GM18519 (cell line): ENCODE results near the gene POP7.
A peak's percentile ranks its signal among the peaks of the same experiment; 100 is the strongest.
"Not testable (repeated sequence)": the region's sequence is repeated elsewhere in the genome, so short reads cannot be mapped to it uniquely, and the experiment has no call there.

Source experiments
- ATAC-seq: cut with Tn5 transposase; IDR thresholded peaks from one replicate; pipeline ENCODE4 v1.9.1; 2021; ENCODE audit warnings: mild to moderate bottlenecking, moderate library complexity; ENCODE audit not compliant: unreplicated experiment, low FRiP score

POP7 gene

DNA sequence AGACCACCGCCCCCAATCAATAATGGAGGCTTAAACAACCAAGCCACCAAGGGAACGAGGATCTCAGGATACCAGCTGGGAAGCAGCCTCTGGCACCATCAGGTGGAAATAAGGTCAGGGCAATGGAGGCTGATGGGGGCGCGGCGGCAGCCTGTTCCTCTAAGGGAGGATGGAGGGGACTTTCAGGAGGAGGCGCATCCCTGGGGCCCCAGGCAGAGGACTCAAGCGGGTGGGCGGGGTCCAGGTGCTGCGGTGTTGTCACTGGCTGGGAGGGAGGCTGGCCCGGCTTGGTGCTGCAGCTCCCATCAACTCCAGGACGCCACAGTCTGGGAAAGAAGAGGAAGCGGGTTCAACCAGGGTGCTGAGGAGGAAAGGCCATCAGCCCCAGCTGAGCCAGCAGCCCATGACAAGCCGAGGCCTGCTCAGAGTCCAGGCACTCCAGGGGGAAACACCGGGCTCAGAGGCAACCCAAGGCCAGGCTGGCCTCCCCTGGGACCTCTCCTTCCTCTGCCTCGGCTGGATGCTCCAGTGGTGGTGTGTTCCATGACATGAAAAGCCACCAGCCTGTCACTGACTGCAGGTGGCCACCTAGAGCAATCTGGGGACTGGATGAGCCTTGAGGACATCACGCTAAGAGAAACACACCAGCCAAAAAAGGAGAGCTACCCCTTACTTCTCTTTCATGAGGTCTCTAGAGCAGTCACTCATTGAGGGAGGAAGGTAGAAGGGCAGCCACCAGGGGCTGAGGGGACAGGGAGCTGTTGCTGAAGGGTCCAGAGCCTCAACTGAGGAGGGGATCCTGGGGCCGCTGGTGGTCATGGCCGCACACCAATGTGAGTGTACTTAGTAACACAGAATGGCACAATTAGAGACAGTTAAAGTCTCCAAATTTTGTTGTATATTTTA, 16.4 kb upstream of the POP7 start:
- ATAC-seq, result no peak

DNA sequence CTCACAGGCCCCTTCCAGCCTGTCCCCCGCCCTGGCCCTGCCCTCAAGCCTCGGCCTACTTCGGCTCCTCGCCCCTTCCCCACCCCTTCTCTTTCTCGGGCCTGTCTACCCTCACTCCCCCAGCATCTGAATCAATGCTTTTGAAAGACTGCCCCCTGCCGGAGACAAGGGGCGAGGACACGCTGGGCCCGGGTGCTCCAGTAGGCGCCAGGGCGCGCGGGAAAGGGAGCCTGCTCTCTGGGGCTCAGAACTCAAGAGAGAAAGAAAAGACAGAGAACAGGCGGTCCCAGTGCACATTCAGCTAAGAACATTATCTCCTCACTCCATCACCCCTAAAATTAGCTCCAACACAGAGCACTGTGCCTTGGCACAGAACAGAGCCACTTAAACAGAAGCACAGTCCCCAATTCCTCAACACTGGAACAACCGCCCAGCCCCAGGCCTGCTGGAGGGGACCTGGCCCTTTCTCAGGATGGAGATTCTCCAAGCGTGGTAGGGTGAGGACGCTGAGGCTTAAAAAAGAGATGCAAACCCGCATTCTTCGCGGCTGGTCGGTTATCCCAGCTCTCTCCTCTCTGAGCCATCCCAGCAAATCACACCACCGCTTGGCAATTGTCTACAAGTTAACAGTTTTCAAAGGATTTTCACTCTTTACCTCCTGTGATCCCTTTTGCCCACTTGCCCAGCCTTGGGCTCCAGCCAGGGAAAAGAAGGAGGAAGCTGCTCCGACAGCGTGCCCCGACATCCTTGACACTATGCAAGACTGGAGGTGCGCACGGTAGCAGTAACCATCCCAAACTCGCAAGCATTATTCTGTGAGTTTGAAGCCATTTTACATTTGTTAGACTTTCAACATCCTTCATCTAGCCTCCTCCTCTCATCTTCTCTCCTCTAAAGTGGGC, 14.0 kb upstream of the POP7 start:
- no peak for ATAC-seq

GRCh38 chr7:100692578-100692961, 13.4 kb upstream of the POP7 start:
- ATAC-seq, result no peak

- ATAC-seq, result no peak
Observed at GRCh38 chr7:100693312-100694097, 12.4 kb upstream of the POP7 start.

GRCh38 chr7:100694098-100694745, 11.7 kb upstream of the POP7 start, which contains the start of gene GIGYF1:
GIGYF1 (minus strand) TSS chr7:100694250; CDS start chr7:100688238, 6,012 bp downstream.
- ATAC-seq, result no peak

DNA sequence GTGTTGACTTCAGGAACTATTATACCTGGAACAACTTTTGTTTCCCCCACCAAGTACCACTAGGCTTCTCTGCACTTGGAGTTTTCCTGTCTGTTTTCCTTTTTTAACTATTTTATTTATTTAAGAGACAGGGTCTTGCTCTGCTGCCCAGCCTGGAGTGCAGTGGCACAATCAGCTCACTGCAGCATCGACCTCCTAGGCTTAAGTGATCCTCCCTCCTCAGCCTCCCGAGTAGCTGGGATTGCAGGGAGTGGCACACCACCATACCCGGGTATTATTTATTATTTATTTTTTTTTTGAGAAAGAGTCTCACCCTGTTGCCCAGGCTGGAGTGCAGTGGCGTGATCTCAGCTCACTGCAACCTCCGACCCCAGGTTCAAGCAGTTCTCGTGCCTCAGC, 9.8 kb upstream of the POP7 start:
- ATAC-seq, result no peak

GRCh38 chr7:100699018-100699417, 6.9 kb upstream of the POP7 start:
- ATAC-seq, result no peak

- not testable (repeated sequence) for ATAC-seq
Observed at GRCh38 chr7:100701089-100701488, 4.8 kb upstream of the POP7 start.

GRCh38 chr7:100705320-100705752, 585 bp upstream of the POP7 start:
- ATAC-seq, result peak; percentile 51

- no peak for ATAC-seq
Observed at GRCh38 chr7:100706672-100707311, 871 bp downstream of the POP7 start.

GRCh38 chr7:100708395-100708794, 2.5 kb downstream of the POP7 start:
- ATAC-seq, result no peak

DNA sequence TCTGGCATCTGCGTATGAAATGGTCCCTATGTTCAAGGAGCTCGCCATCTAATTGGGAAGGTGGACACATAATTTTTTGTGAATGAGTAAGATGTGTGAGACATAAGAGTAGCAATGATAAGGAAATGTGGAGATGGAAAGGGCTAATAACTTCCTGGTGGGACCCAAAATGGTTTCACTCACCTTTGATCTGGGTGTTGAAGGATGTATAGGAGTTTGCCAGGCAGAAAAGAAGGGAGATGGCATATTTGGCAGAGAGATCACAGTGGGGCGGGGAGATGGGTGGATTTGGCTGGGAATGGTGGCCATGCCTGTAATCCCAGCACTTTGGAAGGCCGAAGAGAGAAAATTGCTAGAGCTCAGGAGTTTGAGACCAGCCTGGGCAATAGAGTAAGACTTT, 4.5 kb downstream of the POP7 start:
- no peak for ATAC-seq

DNA sequence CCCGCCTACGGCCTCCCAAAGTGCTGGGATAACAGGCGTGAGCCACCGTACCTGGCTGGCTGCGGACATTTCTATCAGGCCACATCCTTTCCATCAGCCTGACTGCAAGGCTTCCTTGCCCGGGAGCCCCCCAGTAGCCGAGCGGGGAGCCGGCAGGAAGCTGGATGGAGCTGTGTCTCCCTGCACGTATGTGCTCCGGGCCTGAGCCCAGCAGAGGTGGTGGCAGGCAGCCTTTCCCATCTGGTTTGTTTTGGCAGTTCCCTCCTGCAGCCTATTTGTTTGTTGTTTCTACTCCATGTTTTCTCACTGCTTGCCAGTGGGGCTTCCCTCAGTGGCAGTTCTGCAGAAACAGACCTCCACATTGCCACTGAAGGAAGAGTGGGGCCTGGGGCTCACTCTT, 5.4 kb downstream of the POP7 start:
- ATAC-seq, result no peak

GRCh38 chr7:100714725-100715124, 8.8 kb downstream of the POP7 start:
- no peak for ATAC-seq

DNA sequence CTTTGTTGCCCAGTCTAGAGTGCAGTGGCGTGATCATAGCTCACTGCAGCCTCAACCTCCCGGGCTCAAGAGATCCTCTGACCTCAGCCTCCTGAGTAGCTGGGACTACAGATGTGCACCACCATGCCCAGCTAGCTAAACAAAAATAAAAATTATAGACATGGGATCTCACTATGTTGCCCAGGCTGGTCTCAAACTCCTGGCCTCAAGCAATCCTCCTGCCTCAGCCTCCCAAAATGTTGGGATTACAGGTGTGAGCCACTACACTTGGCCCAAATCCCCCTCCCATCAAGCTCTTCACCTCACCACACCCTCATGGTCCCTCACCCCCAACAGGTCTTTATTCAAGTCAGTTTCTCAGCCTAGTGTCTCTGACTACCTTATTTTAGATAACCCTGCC, 11.2 kb downstream of the POP7 start:
- not testable (repeated sequence) for ATAC-seq

GRCh38 chr7:100719523-100720278, 13.8 kb downstream of the POP7 start:
- ATAC-seq, result no peak

GRCh38 chr7:100720279-100720670, 14.4 kb downstream of the POP7 start, which contains the start of gene EPO:
EPO (plus strand) TSS chr7:100720468; CDS start chr7:100720981, 513 bp downstream.
- no peak for ATAC-seq

DNA sequence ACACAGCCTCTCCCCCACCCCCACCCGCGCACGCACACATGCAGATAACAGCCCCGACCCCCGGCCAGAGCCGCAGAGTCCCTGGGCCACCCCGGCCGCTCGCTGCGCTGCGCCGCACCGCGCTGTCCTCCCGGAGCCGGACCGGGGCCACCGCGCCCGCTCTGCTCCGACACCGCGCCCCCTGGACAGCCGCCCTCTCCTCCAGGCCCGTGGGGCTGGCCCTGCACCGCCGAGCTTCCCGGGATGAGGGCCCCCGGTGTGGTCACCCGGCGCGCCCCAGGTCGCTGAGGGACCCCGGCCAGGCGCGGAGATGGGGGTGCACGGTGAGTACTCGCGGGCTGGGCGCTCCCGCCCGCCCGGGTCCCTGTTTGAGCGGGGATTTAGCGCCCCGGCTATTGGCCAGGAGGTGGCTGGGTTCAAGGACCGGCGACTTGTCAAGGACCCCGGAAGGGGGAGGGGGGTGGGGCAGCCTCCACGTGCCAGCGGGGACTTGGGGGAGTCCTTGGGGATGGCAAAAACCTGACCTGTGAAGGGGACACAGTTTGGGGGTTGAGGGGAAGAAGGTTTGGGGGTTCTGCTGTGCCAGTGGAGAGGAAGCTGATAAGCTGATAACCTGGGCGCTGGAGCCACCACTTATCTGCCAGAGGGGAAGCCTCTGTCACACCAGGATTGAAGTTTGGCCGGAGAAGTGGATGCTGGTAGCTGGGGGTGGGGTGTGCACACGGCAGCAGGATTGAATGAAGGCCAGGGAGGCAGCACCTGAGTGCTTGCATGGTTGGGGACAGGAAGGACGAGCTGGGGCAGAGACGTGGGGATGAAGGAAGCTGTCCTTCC, 15.0 kb downstream of the POP7 start:
- no peak for ATAC-seq
